ENCODE measurements around the gene DEPDC1B.

DNA sequence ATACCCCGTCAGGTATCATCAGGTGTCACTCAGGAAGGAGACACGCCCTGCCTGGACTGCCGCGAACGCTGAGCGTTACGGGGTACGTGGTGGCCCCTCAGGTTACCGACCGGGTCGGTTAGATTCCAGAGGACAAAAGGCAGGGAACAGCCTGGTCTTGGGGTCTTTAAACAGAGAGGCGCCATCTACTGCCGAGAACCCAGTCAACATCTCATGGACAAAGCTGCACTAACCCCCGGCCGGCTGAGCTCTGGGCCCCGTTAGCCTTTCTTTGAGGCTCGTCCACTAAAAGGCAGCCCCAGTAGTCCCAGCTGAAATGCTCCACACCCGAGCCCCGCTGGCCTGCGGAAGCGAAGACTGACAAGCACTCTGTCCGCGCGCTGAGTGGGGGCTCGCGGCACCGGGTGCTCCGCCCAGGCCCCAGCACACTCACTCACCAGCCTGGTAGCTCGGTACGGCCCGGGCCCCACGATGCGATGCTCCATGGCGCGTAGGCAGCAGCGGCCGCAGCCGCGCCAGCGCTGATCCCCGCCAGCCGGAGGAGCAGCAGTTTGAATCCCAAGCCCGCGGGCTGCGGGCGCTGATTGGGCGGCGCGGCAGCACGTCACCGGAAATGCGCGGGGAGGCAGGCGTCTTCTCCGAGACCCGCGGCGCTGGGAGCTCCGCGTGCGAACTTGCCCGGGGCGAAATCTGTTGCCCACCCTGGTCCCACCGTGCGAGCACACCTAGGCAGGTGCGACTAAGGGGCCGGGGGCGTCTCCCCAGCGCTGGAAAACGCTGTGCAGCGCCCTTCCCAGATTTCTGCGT lies at the start of gene DEPDC1B:
- TF ChIP-seq, protein P1, sequence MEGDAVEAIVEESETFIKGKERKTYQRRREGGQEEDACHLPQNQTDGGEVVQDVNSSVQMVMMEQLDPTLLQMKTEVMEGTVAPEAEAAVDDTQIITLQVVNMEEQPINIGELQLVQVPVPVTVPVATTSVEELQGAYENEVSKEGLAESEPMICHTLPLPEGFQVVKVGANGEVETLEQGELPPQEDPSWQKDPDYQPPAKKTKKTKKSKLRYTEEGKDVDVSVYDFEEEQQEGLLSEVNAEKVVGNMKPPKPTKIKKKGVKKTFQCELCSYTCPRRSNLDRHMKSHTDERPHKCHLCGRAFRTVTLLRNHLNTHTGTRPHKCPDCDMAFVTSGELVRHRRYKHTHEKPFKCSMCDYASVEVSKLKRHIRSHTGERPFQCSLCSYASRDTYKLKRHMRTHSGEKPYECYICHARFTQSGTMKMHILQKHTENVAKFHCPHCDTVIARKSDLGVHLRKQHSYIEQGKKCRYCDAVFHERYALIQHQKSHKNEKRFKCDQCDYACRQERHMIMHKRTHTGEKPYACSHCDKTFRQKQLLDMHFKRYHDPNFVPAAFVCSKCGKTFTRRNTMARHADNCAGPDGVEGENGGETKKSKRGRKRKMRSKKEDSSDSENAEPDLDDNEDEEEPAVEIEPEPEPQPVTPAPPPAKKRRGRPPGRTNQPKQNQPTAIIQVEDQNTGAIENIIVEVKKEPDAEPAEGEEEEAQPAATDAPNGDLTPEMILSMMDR (IDR thresholded peaks at IDR 0.05; ENCODE audit: low read depth, low read length, missing input control), result no peak
- TF ChIP-seq JUND (IDR thresholded peaks at IDR 0.05), result no peak
